ENCODE data around the gene SNAPC4.

The SNAPC4 gene

GRCh38 chr9:136396219-136396515 lies 3.8 kb downstream of the SNAPC4 start:
- H3K27ac ChIP-seq: no peak overlapping the region
- H3K27me3 ChIP-seq (ENCODE audit: control insufficient read depth, insufficient read depth, low read length): no peaks in the 10 kb centered on the region
- no peaks in the 10 kb centered on the region for H3K79me2 ChIP-seq
- TF ChIP-seq, protein P1, sequence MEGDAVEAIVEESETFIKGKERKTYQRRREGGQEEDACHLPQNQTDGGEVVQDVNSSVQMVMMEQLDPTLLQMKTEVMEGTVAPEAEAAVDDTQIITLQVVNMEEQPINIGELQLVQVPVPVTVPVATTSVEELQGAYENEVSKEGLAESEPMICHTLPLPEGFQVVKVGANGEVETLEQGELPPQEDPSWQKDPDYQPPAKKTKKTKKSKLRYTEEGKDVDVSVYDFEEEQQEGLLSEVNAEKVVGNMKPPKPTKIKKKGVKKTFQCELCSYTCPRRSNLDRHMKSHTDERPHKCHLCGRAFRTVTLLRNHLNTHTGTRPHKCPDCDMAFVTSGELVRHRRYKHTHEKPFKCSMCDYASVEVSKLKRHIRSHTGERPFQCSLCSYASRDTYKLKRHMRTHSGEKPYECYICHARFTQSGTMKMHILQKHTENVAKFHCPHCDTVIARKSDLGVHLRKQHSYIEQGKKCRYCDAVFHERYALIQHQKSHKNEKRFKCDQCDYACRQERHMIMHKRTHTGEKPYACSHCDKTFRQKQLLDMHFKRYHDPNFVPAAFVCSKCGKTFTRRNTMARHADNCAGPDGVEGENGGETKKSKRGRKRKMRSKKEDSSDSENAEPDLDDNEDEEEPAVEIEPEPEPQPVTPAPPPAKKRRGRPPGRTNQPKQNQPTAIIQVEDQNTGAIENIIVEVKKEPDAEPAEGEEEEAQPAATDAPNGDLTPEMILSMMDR (IDR thresholded peaks at IDR 0.05): no peak
- H3K4me3 ChIP-seq (ENCODE audit: low read depth, low read length): no peak overlapping the region
- no peaks in the 10 kb centered on the region for H3K4me1 ChIP-seq
- no peaks in the 10 kb centered on the region for H3K9me3 ChIP-seq (ENCODE audit: control insufficient read depth, low read length)
- H3K36me3 ChIP-seq (ENCODE audit: control insufficient read depth, insufficient read depth, low read length): no peaks in the 10 kb centered on the region
- no peak overlapping the region for H3K4me2 ChIP-seq (ENCODE audit: low read length)
- H2AFZ ChIP-seq: no peak overlapping the region
- H3K9ac ChIP-seq: no peak overlapping the region

- no peaks in the 10 kb centered on the region for H3K27me3 ChIP-seq (ENCODE audit: control insufficient read depth, insufficient read depth, low read length)
- H3K4me2 ChIP-seq (ENCODE audit: low read length): no peak overlapping the region
- H3K79me2 ChIP-seq: no peaks in the 10 kb centered on the region
- H3K36me3 ChIP-seq (ENCODE audit: control insufficient read depth, insufficient read depth, low read length): no peaks in the 10 kb centered on the region
- TF ChIP-seq, protein P1 (IDR thresholded peaks at IDR 0.05): no peak
- no peaks in the 10 kb centered on the region for H3K4me1 ChIP-seq
- no peak overlapping the region for H3K27ac ChIP-seq
- no peaks in the 10 kb centered on the region for H3K9me3 ChIP-seq (ENCODE audit: control insufficient read depth, low read length)
- H2AFZ ChIP-seq: no peak overlapping the region
- H3K9ac ChIP-seq: no peak overlapping the region
- no peak overlapping the region for H3K4me3 ChIP-seq (ENCODE audit: low read depth, low read length)
These were observed 4.4 kb downstream of the SNAPC4 start for GRCh38 chr9:136395345-136396218.

GRCh38 chr9:136395020-136395340 lies 5.0 kb downstream of the SNAPC4 start:
- Histone ChIP-seq H3K27ac (no peak overlapping the region), H3K4me2 (ENCODE audit: low read length) (no peak overlapping the region), H3K4me3 (ENCODE audit: low read depth, low read length) (no peak overlapping the region), H3K9ac (no peak overlapping the region), H2AFZ (no peak overlapping the region), H3K4me1 (no peaks in the 10 kb centered on the region), H3K36me3 (ENCODE audit: control insufficient read depth, insufficient read depth, low read length) (no peaks in the 10 kb centered on the region), H3K27me3 (ENCODE audit: control insufficient read depth, insufficient read depth, low read length) (no peaks in the 10 kb centered on the region), H3K9me3 (ENCODE audit: control insufficient read depth, low read length) (no peaks in the 10 kb centered on the region), H3K79me2 (no peaks in the 10 kb centered on the region)
- TF ChIP-seq, protein P1 (IDR thresholded peaks at IDR 0.05): no peak

DNA sequence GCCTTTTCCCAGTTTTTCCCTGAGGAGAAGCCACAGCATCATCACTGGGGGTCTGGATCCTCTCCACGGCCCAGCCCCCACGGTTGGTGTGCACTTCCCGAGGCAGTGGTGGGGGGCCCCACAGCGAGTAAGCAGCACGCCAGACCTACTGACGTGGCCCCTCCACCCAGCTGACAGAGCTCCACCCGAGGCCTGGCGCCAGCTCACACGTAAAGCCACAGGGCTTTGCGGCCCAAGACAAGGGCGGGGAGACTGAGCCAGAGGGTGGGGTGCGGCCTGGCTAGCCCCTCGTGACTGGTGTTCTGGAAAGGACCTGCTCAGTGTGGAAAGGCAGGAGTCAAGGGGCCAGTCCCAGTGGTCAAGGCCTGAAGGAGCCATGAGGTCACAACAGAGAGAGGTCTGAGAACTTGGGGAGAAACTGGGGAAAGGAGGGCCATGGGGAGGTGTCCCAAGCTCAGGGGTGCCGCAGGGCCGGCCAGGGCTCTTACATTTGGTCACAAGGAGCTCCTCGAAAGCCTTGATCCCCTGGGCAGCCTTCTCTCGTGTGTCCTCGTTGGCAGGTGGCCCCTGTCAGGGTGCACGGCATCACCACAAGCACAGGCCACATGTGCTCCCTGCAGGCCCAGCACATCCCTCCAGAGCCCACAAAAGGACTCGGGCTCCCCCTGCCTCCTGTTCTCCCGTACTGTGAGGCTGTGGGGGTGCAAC lies 5.5 kb downstream of the SNAPC4 start:
- H3K4me1 ChIP-seq: no peaks in the 10 kb centered on the region
- H3K36me3 ChIP-seq (ENCODE audit: control insufficient read depth, insufficient read depth, low read length): no peaks in the 10 kb centered on the region
- H3K4me2 ChIP-seq (ENCODE audit: low read length): no peak overlapping the region
- H3K9ac ChIP-seq: no peak overlapping the region
- H3K27ac ChIP-seq: no peak overlapping the region
- H3K9me3 ChIP-seq (ENCODE audit: control insufficient read depth, low read length): no peaks in the 10 kb centered on the region
- H2AFZ ChIP-seq: no peak overlapping the region
- TF ChIP-seq, protein P1 (IDR thresholded peaks at IDR 0.05): no peak
- H3K27me3 ChIP-seq (ENCODE audit: control insufficient read depth, insufficient read depth, low read length): no peaks in the 10 kb centered on the region
- no peak overlapping the region for H3K4me3 ChIP-seq (ENCODE audit: low read depth, low read length)
- no peaks in the 10 kb centered on the region for H3K79me2 ChIP-seq
